Measurements from ENCODE around the gene ELMO1.

Gene ELMO1

DNA sequence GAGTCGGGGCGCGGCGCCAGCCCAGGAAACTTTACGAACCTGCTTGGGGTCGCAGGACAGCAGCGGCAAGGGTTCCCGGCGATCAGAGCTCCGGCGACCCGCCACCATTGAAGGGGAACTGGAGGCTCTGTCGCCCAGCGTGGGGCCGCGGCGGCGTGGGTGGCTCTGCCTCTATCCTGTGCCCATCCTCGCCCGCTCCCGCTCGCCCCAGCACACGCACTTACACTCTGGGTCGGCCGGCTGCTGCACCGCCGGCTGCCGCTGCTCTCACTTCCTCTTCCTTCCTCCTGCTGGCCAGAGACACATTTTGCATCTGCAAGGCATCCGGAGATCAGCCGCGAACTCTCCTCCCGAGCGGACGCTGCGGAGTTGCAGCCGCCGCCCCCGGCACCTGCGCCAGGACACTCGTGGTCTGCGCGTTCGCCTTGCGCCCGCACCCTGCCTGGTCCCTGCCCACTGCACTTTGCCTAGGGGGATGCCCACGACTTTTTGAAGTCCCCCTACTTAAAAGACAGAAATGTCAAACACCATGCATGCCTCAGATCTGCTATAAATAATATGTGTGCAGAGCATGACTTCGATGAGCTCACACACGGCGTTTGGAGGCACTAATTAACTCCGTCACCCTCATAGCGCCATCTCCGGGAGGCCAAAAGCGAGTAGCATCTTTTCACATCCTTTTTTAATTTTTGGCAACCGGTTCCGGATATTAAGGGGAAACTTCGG is at the start of gene ELMO1:
TSS of gene ELMO1 (minus strand) at position 229 of the 726 bp plus-strand sequence. CDS start 106,174 bp downstream, outside the sequence.
- ChIA-PET POLR2A (interaction anchor here (0.6 to 1.0 kb wide), 2 partner anchors 13 to 47 kb away, joined by 3 read pairs; no protein-coding TSS in a partner anchor), CTCF (interaction anchor here (1.5 kb wide), 2 partner anchors 9 to 47 kb away, joined by 3 to 4 read pairs; no protein-coding TSS in a partner anchor)
- 0 out of 2 replicates have a peak, but pooled peaks have one; percentile 37 for TF ChIP-seq CTBP1 (IDR thresholded peaks at IDR 0.05; ENCODE audit: borderline replicate concordance)
- no peak for TF ChIP-seq FOXA1 (IDR thresholded peaks at IDR 0.05)
- DNase-seq (ENCODE audit: extremely low spot score) = peak; percentile 80

DNA sequence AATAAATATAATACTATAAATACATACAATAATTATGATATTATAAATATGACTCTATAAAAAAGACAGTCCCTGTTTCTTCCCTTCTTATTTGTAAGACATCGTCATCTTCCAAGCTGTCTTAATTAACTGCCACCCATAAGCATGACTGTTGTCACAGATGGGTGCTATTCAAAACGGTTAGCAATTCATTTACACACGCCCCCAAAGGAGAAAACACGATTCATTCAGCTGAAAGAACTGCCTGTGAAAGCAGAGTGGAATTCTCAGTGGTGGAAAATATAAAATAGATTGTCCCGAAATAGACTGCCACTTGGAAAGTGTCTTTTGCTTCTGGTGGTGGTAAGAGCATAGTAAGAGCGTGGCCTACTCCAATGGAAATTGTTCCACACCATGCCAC is 48.9 kb upstream of the ELMO1 start:
- no peak for DNase-seq (ENCODE audit: extremely low spot score)
- TF ChIP-seq L3MBTL2 (conservative IDR thresholded peaks at IDR 0.05) (no peak), FOXA1 (IDR thresholded peaks at IDR 0.05) (no peak), HDGF (IDR thresholded peaks at IDR 0.05; ENCODE audit: borderline replicate concordance) (no peak), FOXM1 (IDR thresholded peaks at IDR 0.05; ENCODE audit: borderline replicate concordance) (no peak), LEF1 (IDR thresholded peaks at IDR 0.05; ENCODE audit: borderline replicate concordance) (no peak), FOXK2 (IDR thresholded peaks at IDR 0.05) (no peak), ARNT (IDR thresholded peaks at IDR 0.05) (no peak), ELF4 (IDR thresholded peaks at IDR 0.05) (no peak), BHLHE40 (IDR thresholded peaks at IDR 0.05; ENCODE audit: borderline replicate concordance) (no peak), NFRKB (IDR thresholded peaks at IDR 0.05) (no peak), SUZ12 (IDR thresholded peaks at IDR 0.05) (no peak), SP1 (IDR thresholded peaks at IDR 0.05) (no peak), CTBP1 (IDR thresholded peaks at IDR 0.05; ENCODE audit: borderline replicate concordance) (no peak), TARDBP (IDR thresholded peaks at IDR 0.05) (no peak), ZNF384 (IDR thresholded peaks at IDR 0.05) (no peak)
- TF ChIP-seq, protein P1, sequence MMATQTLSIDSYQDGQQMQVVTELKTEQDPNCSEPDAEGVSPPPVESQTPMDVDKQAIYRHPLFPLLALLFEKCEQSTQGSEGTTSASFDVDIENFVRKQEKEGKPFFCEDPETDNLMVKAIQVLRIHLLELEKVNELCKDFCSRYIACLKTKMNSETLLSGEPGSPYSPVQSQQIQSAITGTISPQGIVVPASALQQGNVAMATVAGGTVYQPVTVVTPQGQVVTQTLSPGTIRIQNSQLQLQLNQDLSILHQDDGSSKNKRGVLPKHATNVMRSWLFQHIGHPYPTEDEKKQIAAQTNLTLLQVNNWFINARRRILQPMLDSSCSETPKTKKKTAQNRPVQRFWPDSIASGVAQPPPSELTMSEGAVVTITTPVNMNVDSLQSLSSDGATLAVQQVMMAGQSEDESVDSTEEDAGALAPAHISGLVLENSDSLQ (IDR thresholded peaks at IDR 0.05) = no peak
- ChIA-PET POLR2A (no interaction called here), CTCF (no interaction called here)

DNA sequence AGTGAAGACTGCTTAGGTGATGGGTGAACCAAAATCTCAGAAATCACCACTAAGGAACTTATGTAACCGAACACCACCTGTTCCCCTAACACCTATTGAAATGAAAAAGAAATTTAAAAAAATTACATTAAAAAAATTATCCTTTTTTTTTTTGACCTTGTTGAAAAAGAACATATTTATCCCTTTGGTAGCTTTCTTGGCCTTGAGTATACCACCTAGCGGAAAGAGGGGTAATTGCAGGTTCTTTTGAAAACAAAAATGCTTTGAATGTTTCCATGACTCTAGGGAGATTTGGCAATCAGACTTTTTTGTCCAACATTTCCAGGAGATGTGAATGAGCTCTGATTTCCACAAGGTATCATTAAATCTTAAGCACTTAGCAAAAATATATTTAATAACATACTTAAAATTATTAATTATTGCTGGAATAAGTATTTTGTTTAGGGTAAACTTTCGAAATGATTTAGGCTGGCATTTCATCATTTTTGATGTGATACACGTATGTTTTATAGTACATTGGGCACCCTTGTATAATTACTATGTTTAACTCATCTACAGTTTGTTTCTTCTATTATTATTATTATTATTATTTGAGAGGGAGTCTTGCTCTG is 47.0 kb upstream of the ELMO1 start:
- TF ChIP-seq HDGF (IDR thresholded peaks at IDR 0.05; ENCODE audit: borderline replicate concordance) (no peak), CTBP1 (IDR thresholded peaks at IDR 0.05; ENCODE audit: borderline replicate concordance) (no peak), FOXK2 (IDR thresholded peaks at IDR 0.05) (no peak), NFRKB (IDR thresholded peaks at IDR 0.05) (no peak), L3MBTL2 (conservative IDR thresholded peaks at IDR 0.05) (no peak), SUZ12 (IDR thresholded peaks at IDR 0.05) (no peak), LEF1 (IDR thresholded peaks at IDR 0.05; ENCODE audit: borderline replicate concordance) (no peak), ZNF384 (IDR thresholded peaks at IDR 0.05) (no peak), ARNT (IDR thresholded peaks at IDR 0.05) (no peak), SP1 (IDR thresholded peaks at IDR 0.05) (no peak), FOXA1 (IDR thresholded peaks at IDR 0.05) (no peak)
- TF ChIP-seq, protein P1 (IDR thresholded peaks at IDR 0.05) = no peak
- ChIA-PET POLR2A (interaction anchor here (0.8 kb wide), 1 partner anchor 47 kb away, joined by 3 read pairs; the partner anchor contains the start of gene ELMO1), CTCF (interaction anchor here (0.7 to 1.5 kb wide), 10 partner anchors 11 to 720 kb away, joined by 3 to 6 read pairs (median 4); partner anchors contain the start of gene ELMO1)
- DNase-seq (ENCODE audit: extremely low spot score) = peak; percentile 21

GRCh38 chr7:37494926-37495325 is 46.3 kb upstream of the ELMO1 start:
- POLR2A ChIA-PET = no interaction called here
- TF ChIP-seq SUZ12 (IDR thresholded peaks at IDR 0.05) (no peak), FOXK2 (IDR thresholded peaks at IDR 0.05) (no peak), L3MBTL2 (conservative IDR thresholded peaks at IDR 0.05) (no peak), LEF1 (IDR thresholded peaks at IDR 0.05; ENCODE audit: borderline replicate concordance) (no peak)
- CTCF ChIA-PET = interaction anchor here (0.7 to 1.5 kb wide), 7 partner anchors 11 to 222 kb away, joined by 3 to 6 read pairs (median 4); partner anchors contain the start of gene ELMO1
- DNase-seq (ENCODE audit: extremely low spot score) = no peak

DNA sequence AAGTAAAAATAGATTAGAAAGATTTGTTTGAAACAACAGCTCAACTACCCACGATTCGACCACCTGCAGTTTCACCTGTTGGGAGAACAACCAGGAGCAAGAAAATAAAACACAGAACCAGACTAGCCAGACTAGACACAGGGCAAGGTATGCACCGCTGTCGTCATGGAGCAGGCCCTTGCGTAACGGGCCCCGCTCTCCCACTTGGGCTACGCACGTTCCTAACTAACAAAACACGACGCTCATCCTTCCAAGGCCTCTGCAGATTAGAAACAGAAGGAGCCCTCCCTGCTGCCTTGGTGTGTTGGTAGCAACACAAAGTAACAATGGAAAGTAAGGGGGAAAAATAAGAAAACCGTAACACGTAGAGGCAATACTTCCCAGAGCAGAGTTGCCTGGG is 45.1 kb upstream of the ELMO1 start:
- TF ChIP-seq BHLHE40 (IDR thresholded peaks at IDR 0.05; ENCODE audit: borderline replicate concordance) (no peak), ARNT (IDR thresholded peaks at IDR 0.05) (no peak), L3MBTL2 (conservative IDR thresholded peaks at IDR 0.05) (no peak), ZNF384 (IDR thresholded peaks at IDR 0.05) (no peak), SP1 (IDR thresholded peaks at IDR 0.05) (no peak), SUZ12 (IDR thresholded peaks at IDR 0.05) (no peak), FOXM1 (IDR thresholded peaks at IDR 0.05; ENCODE audit: borderline replicate concordance) (no peak), TARDBP (IDR thresholded peaks at IDR 0.05) (no peak)
- ChIA-PET CTCF (no interaction called here), POLR2A (no interaction called here)
- no peak for DNase-seq (ENCODE audit: extremely low spot score)

DNA sequence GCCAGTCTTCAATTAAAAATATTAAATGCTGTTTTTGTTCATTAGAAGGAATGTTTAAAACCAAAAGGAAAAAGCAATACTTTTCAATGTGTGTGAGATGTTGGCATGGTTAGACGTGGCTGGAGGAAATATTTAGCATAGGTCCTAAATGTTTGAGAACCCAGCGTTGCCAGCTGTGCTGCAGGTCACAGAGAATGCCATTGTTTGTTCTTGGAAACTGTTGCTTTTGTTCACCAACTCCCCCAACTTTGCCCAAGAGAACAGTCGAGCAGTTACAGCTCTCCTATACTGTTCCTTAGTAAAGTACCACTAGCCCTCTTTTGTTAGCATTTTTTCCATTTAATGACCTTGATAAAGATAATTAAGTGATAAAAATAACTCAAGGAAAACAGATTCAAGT is 44.5 kb upstream of the ELMO1 start:
- ChIA-PET POLR2A (no interaction called here), CTCF (interaction anchor here (1.2 kb wide), 1 partner anchor 12 kb away, joined by 3 read pairs; no protein-coding TSS in a partner anchor)
- no peak for TF ChIP-seq FOXK2 (IDR thresholded peaks at IDR 0.05)
- no peak for DNase-seq (ENCODE audit: extremely low spot score)
